Pancreas (tissue), 10 donors: Measurements from ENCODE around the gene TGFBR2. TPM values are rescaled to one million over a fixed set of nuclear protein-coding genes. Genes with fewer than 3 reads are reported as not detected.

Experiments used
- ATAC-seq, 4 donors: fragments of 200-7000 bp; cut with Tn5 transposase; one replicate each; pipeline versions ENCODE4 v1.8.0 to v1.9.1; 2020; ENCODE audit warnings: mild to moderate bottlenecking in 4 of 4, moderate library complexity in 4 of 4
- DNase-seq, 6 donors: peaks; one replicate each; pipeline ENCODE4 v3.0.0-alpha.2; 2020
- FAIRE-seq: peaks from 2 replicates; lab custom pipeline; 2012; peaks lifted over from hg19 to GRCh38; lab: Jason Lieb, UNC
- H3K27ac ChIP-seq, 4 donors: fragments of 200-600 bp; sonication (generic); 1 replicate in 3 of 4; 2 replicates in 1 of 4; pipeline versions ENCODE4 v1.5.0 to v1.8.0; 2020
- H3K27me3 ChIP-seq, 4 donors: fragments of 200-600 bp; one replicate each; pipeline ENCODE4 v1.8.0; 2021
- H3K36me3 ChIP-seq, 3 donors: fragments of 200-600 bp; sonication (generic) in 1 of 3; one replicate each; pipeline versions ENCODE4 v1.5.0 to v1.8.0; 2020 to 2021
- H3K4me1 ChIP-seq, 3 donors: fragments of 200-600 bp; one replicate each; pipeline ENCODE4 v1.8.0; 2021
- H3K4me3 ChIP-seq, 4 donors: fragments of 200-600 bp; sonication (generic) in 2 of 4; one replicate each; pipeline versions ENCODE4 v1.5.0 to v1.8.0; 2020 to 2021
- H3K9me3 ChIP-seq, 4 donors: fragments of 200-600 bp; one replicate each; pipeline ENCODE4 v1.8.0; 2021
- CTCF ChIP-seq, 4 donors: fragments of 200-600 bp; sonication (generic) in 3 of 4; IDR thresholded peaks; one replicate each; pipeline versions ENCODE4 v1.5.0 to v1.8.0; 2021; ENCODE audit warnings: antibody characterized with exemption in 4 of 4
- WGBS, 2 donors: extraction: QIAGEN DNeasy Blood & Tissue Kit; methylation state at CpG; one replicate each; pipeline ENCODE4 v1.1.7; 2013; 5-methylcytosine and 5-hydroxymethylcytosine counted together
- intact Hi-C, 3 donors: fragments of 100-400 bp; cut with DNase I; formaldehyde crosslinking; loops; one replicate each; pipeline versions ENCODE4 v1.11.1 to v1.14.2; 2022
- polyA plus RNA-seq, 2 donors: library from polyadenylated mRNA; stranded (reverse); fragments of 200-250 nt; gene quantifications; one replicate each; pipeline ENCODE4 v1.2.3, GENCODE V29; 2013
- total RNA-seq, 6 donors: library from RNA; stranded (reverse); fragmentation: NEBNext Ultra II Directional in 4 of 6; extraction: Animal tissue kit (Norgen Biotek cat#: 25700) in 4 of 6; gene quantifications; one replicate each; pipeline versions ENCODE4 v1.2.1 to v1.2.4, GENCODE V29; 2021 to 2023
- donor health status: healthy with polysubstance abuse.
- donor health status: DM: no; HTN: no; CAD: no; lungs with moderate emphysema.
- donor health status: DM: no; HTN: no; CAD: no.
- donor health status: control.
- donor health status: control.
- donor health status: Bipolar disorder and iron deficiency.
- donor health status: DM: yes; HTN: yes; CAD: no.
- donor health status: DM: no; HTN: no; CAD: no.
- donor health status: DM: no; HTN: no; CAD: no.
- donor health status: DM: yes; HTN: yes; CAD: no.

Gene TGFBR2
- total and polyA plus RNA-seq, 8 donors: 9.0 to 60.8 (median 31.1) TPM

DNA sequence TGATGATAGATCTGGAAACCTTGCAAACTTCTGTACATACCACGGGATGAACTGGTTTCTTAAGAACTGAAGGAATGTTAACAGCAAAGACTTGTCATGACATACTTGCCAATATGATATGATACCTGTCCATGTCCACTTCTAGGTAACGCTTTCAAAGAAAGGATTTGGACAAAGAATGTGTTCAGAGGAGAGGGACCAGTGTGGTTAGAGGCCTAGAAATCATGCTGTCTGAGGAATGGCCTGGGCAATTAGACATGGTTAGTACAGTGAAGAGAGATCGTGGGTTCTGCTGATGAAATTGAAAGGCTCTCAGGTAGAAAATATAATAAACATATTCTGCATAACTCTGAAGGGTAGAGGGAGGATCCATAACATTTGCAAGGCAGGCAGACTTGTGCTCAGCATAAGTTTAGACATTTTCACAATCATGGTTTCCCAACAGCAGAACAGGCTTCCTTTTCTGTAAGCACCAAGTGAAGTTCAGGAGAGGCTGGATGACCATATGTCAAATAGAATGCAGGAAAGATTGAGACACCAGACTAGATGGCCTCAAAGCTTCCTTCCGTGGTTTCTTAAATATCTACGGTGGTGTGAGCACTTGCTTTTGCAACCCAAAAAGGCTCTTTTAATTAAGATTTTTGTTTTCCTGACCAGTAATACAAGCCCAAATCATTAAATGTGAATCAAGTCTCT lies 39.9 kb downstream of the TGFBR2 start:
- Histone ChIP-seq H3K4me3 (no peak overlapping the region), H3K36me3 (peaks cover 0 to 39% (median 11%) of the 10 kb centered on the region in 3 donors), H3K9me3 (no peaks in the 10 kb centered on the region), H3K27me3 (no peaks in the 10 kb centered on the region), H3K27ac (no peak overlapping the region), H3K4me1 (peaks cover 0 to 38% (median 0%) of the 10 kb centered on the region in 3 donors)
- DNase-seq: no peak
- no peak for TF ChIP-seq CTCF (IDR thresholded peaks at IDR 0.05)
- FAIRE-seq: no peak
- 87 to 91% methylated on average over 5 of the region's 5 CpGs for WGBS, 2 donors
- intact Hi-C loops: no loop called here
- peak in 2 of 4 donors; percentile 39 to 44 for ATAC-seq

- Histone ChIP-seq H3K4me1 (peaks cover 0 to 31% (median 0%) of the 10 kb centered on the region in 3 donors), H3K9me3 (no peaks in the 10 kb centered on the region), H3K36me3 (peaks cover 0 to 42% (median 11%) of the 10 kb centered on the region in 3 donors), H3K27ac (no peak overlapping the region), H3K4me3 (no peak overlapping the region), H3K27me3 (no peaks in the 10 kb centered on the region)
- WGBS, 2 donors: 91 to 92% methylated on average over 5 of the region's 5 CpGs
- DNase-seq (no peak), FAIRE-seq (no peak), ATAC-seq (no peak)
- intact Hi-C loops: no loop called here
- no peak for TF ChIP-seq CTCF (IDR thresholded peaks at IDR 0.05)
Observed at GRCh38 chr3:30646961-30647752, 40.8 kb downstream of the TGFBR2 start.

DNA sequence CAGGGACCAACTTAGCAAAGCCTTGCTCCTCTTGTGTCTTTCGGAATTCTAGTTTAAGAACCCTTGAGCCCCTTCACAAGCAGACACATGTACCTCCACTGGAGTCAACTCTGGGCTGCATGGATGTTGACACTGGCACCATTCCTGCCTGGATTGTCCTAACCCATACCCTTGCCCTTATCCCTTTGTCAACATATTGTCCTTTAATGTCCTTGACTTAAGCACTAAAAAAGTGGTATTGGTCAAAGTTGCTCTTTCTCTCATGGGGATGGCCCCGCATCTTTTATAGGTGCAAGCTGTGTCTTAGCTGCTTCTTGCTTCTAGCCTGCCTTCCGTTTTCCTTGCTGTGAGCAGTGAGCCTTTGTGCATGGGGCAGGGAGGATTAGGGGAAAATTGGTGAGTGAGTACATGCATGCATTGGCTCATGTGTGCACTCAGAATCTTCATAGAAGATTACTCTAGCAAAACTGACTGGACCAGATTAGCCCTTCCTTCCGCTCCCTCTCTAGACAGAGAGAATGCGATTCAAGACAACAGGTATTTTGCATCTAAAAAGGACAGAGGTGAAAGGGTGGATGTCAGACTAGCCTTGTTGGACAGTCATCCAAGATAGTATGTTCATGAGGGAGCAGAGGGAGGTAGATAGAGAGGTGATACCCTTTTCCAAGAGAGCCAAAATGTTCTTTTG lies 42.4 kb downstream of the TGFBR2 start:
- peak overlapping the region in 1 of 4 donors; percentile 7 for H3K27ac ChIP-seq
- peak in 1 of 4 donors; percentile 43 for ATAC-seq
- H3K27me3 ChIP-seq: no peaks in the 10 kb centered on the region
- TF ChIP-seq CTCF (IDR thresholded peaks at IDR 0.05): no peak
- no peak for DNase-seq
- WGBS, 2 donors: 94 to 97% methylated on average over 5 of the region's 5 CpGs
- peaks cover 0 to 14% (median 0%) of the 10 kb centered on the region in 3 donors for H3K4me1 ChIP-seq
- H3K9me3 ChIP-seq: no peaks in the 10 kb centered on the region
- intact Hi-C loops: no loop called here
- H3K4me3 ChIP-seq: no peak overlapping the region
- peaks cover 0 to 59% (median 12%) of the 10 kb centered on the region in 3 donors for H3K36me3 ChIP-seq
- no peak for FAIRE-seq

DNA sequence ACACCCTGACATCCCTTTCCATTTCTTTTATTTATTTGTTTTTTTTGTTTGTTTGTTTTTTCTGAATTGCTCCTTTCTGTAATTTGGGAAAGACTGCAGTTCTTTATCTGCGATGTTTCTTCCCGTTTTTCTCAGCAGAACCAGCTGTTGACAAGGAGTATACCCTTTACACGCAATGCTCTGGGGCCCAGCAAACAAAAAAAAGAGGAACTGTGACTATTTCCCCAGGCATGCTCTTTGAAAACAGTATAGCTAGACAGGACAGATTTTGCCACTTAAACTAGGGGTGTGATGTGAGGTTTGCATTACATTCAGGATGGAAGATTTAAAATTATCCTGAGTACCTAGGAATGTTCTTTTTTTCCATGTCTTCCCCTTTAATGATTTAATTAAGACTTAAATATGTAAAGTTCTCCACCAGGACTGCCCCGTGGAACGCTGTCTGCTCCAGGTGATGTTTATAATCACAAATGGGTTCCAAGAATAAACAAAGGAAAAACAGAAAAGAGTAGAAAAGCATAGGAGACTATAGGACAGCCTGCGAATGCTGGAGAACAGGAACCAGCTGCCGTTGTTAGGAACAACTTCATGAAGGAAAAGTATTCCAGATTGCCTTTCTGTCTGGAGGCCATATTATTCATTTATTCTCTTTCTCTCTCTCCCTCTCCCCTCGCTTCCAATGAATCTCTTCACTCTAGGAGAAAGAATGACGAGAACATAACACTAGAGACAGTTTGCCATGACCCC lies 43.3 kb downstream of the TGFBR2 start:
- Histone ChIP-seq H3K27me3 (no peaks in the 10 kb centered on the region), H3K4me3 (no peak overlapping the region), H3K36me3 (peaks cover 0 to 65% (median 19%) of the 10 kb centered on the region in 3 donors), H3K9me3 (no peaks in the 10 kb centered on the region), H3K27ac (peak overlapping the region in 1 of 4 donors; percentile 7), H3K4me1 (peaks cover 0 to 5% (median 0%) of the 10 kb centered on the region in 3 donors)
- FAIRE-seq (no peak), ATAC-seq (peak in 2 of 4 donors; percentile 55 to 71), DNase-seq (no peak)
- TF ChIP-seq CTCF (IDR thresholded peaks at IDR 0.05): no peak
- WGBS, 2 donors: 85 to 88% methylated on average over 9 of the region's 9 CpGs
- intact Hi-C loops: no loop called here
